Uterus (tissue), 2 donors: Measurements from ENCODE around the gene PHF13.

Source experiments
- CTCF ChIP-seq, 4 experiments: fragments of 200-600 bp in 2 of 4; fragments of 450-650 bp in 2 of 4; sonication (generic) in 2 of 4; IDR thresholded peaks; one replicate each; pipeline ENCODE4 v1.5.1; 2016 to 2019; ENCODE audit warnings: antibody characterized with exemption in 4 of 4, mild to moderate bottlenecking in 2 of 4, moderate library complexity in 1 of 4
- POLR2A ChIP-seq, 2 donors: fragments of 450-650 bp; IDR thresholded peaks; one replicate each; pipeline ENCODE4 v1.6.1; 2016; ENCODE audit warnings: antibody characterized with exemption in 2 of 2, mild to moderate bottlenecking in 1 of 2, moderate library complexity in 1 of 2

GRCh38 chr1:6596351-6596750 lies 17.2 kb upstream of the PHF13 start:
- no peak for TF ChIP-seq CTCF (IDR thresholded peaks at IDR 0.05)
- no peak for TF ChIP-seq POLR2A (IDR thresholded peaks at IDR 0.05)
